Stimulated activated CD8-positive, alpha-beta memory T cell treated with anti-CD3 and anti-CD28 coated beads, Interleukin-12 subunit alpha, Interleukin-12 subunit beta, amount 100 ng/mL, for 4 hours (primary cell): Measurements from ENCODE around the gene KRTAP9-1.
"Not testable (repeated sequence)": the region's sequence is repeated elsewhere in the genome, so short reads cannot be mapped to it uniquely, and the experiment has no call there.

Source experiments
- DNase-seq: peaks from one replicate; pipeline ENCODE4 v3.0.0-alpha.2; 2020; ENCODE audit warnings: low read depth

KRTAP9-1 gene

GRCh38 chr17:41178843-41179616, 10.7 kb upstream of the KRTAP9-1 start:
- DNase-seq = no peak

GRCh38 chr17:41184480-41184961, 5.2 kb upstream of the KRTAP9-1 start, which contains the start of gene KRTAP4-1:
KRTAP4-1 (minus strand) TSS chr17:41184911; CDS start chr17:41184854, 57 bp downstream.
- no peak for DNase-seq

- DNase-seq = no peak
Measured at GRCh38 chr17:41185001-41185400, 4.7 kb upstream of the KRTAP9-1 start.

GRCh38 chr17:41186872-41187271, 2.8 kb upstream of the KRTAP9-1 start:
- no peak for DNase-seq

- no peak for DNase-seq
Measured at GRCh38 chr17:41190328-41190727, 641 bp downstream of the KRTAP9-1 start.

GRCh38 chr17:41196068-41196467, 6.4 kb downstream of the KRTAP9-1 start:
- no peak for DNase-seq

- no peak for DNase-seq
Measured at GRCh38 chr17:41199421-41200078, 9.9 kb downstream of the KRTAP9-1 start.

- DNase-seq = no peak
Measured at GRCh38 chr17:41211845-41212466, 22.3 kb downstream of the KRTAP9-1 start.

- no peak for DNase-seq
Measured at GRCh38 chr17:41212524-41213169, 23.0 kb downstream of the KRTAP9-1 start.

- no peak for DNase-seq
Measured at GRCh38 chr17:41215681-41216080, 26.0 kb downstream of the KRTAP9-1 start.

GRCh38 chr17:41223821-41224220, 34.1 kb downstream of the KRTAP9-1 start:
- DNase-seq = no peak

- DNase-seq = no peak
Measured at GRCh38 chr17:41226051-41226450, 36.4 kb downstream of the KRTAP9-1 start.

GRCh38 chr17:41226598-41227095, 37.0 kb downstream of the KRTAP9-1 start, which contains the start of gene KRTAP9-2:
KRTAP9-2 (plus strand) TSS chr17:41226648; CDS start chr17:41226655, 7 bp downstream.
- not testable (repeated sequence) for DNase-seq

GRCh38 chr17:41230094-41230493, 40.4 kb downstream of the KRTAP9-1 start:
- DNase-seq = no peak

- no peak for DNase-seq
Measured at GRCh38 chr17:41231731-41232130, 42.0 kb downstream of the KRTAP9-1 start.

GRCh38 chr17:41232399-41233105, 42.9 kb downstream of the KRTAP9-1 start, which contains the start of gene KRTAP9-3:
KRTAP9-3 (plus strand) TSS chr17:41232449; CDS start chr17:41232502, 53 bp downstream.
- DNase-seq = not testable (repeated sequence)

- DNase-seq = not testable (repeated sequence)
Measured at GRCh38 chr17:41237116-41237515, 47.4 kb downstream of the KRTAP9-1 start.

GRCh38 chr17:41237949-41238437, 48.3 kb downstream of the KRTAP9-1 start, which contains the start of gene KRTAP9-8:
KRTAP9-8 (plus strand) TSS chr17:41237999; CDS start chr17:41238052, 53 bp downstream.
- not testable (repeated sequence) for DNase-seq
